GM18499 (cell line): ENCODE measurements around the gene PNMA8C.

ENCODE experiments used
- ATAC-seq: cut with Tn5 transposase; IDR thresholded peaks from one replicate; pipeline ENCODE4 v1.9.1; 2021; ENCODE audit warnings: moderate number of reproducible peaks; ENCODE audit not compliant: insufficient read depth, unreplicated experiment

The PNMA8C gene

GRCh38 chr19:46428239-46429135 lies at the start of gene PNMA8C:
TSS of gene PNMA8C (minus strand) at chr19:46428936. CDS start at chr19:46428359, 577 bp downstream.
- ATAC-seq: no peak

GRCh38 chr19:46475986-46476385 lies 47.2 kb upstream of the PNMA8C start:
- no peak for ATAC-seq

GRCh38 chr19:46474211-46474610 lies 45.5 kb upstream of the PNMA8C start:
- ATAC-seq: no peak

- no peak for ATAC-seq
Measured at GRCh38 chr19:46472592-46472991, 43.9 kb upstream of the PNMA8C start.

- ATAC-seq: no peak
Measured at GRCh38 chr19:46471811-46472543, 43.2 kb upstream of the PNMA8C start.

GRCh38 chr19:46471116-46471733 lies 42.5 kb upstream of the PNMA8C start, which contains the start of gene PNMA8A:
TSS of gene PNMA8A (minus strand) at chr19:46471563. CDS start at chr19:46471035, 528 bp downstream.
- no peak for ATAC-seq

GRCh38 chr19:46470376-46470775 lies 41.6 kb upstream of the PNMA8C start:
- ATAC-seq: no peak

GRCh38 chr19:46469541-46470185 lies 40.9 kb upstream of the PNMA8C start:
- no peak for ATAC-seq

- no peak for ATAC-seq
Measured at GRCh38 chr19:46466536-46467196, 37.9 kb upstream of the PNMA8C start.

GRCh38 chr19:46463516-46463915 lies 34.8 kb upstream of the PNMA8C start:
- no peak for ATAC-seq

- no peak for ATAC-seq
Measured at GRCh38 chr19:46461537-46461936, 32.8 kb upstream of the PNMA8C start.

- no peak for ATAC-seq
Measured at GRCh38 chr19:46460981-46461380, 32.2 kb upstream of the PNMA8C start.

GRCh38 chr19:46460055-46460454 lies 31.3 kb upstream of the PNMA8C start:
- ATAC-seq: no peak

GRCh38 chr19:46456930-46457329 lies 28.2 kb upstream of the PNMA8C start:
- ATAC-seq: no peak

GRCh38 chr19:46454244-46454643 lies 25.5 kb upstream of the PNMA8C start:
- ATAC-seq: no peak

- ATAC-seq: no peak
Measured at GRCh38 chr19:46453661-46454060, 24.9 kb upstream of the PNMA8C start.

GRCh38 chr19:46452186-46452585 lies 23.4 kb upstream of the PNMA8C start:
- no peak for ATAC-seq

GRCh38 chr19:46451352-46451751 lies 22.6 kb upstream of the PNMA8C start:
- no peak for ATAC-seq

GRCh38 chr19:46450737-46451136 lies 22.0 kb upstream of the PNMA8C start:
- ATAC-seq: no peak

- no peak for ATAC-seq
Measured at GRCh38 chr19:46449228-46449627, 20.5 kb upstream of the PNMA8C start.
